Measurements from ENCODE around the gene LIM2.
A peak's percentile ranks its signal among the peaks of the same experiment; 100 is the strongest.

Gene LIM2

GRCh38 chr19:51402117-51402516 lies 14.3 kb upstream of the LIM2 start:
- TF ChIP-seq FOXP2 (optimal IDR thresholded peaks at IDR 0.05; ENCODE audit: borderline replicate concordance, extremely low read depth, extremely low read length, insufficient read depth) (no peak), REST (IDR thresholded peaks at IDR 0.05; ENCODE audit: insufficient read depth in 1 of 2, low read depth in 2 of 2, low read length in 2 of 2) (no peak), TAF1 (IDR thresholded peaks at IDR 0.05; ENCODE audit: borderline replicate concordance, insufficient read depth, low read length) (no peak), POLR2AphosphoS5 (IDR thresholded peaks at IDR 0.05; ENCODE audit: low read depth, low read length) (no peak), SIN3A (IDR thresholded peaks at IDR 0.05; ENCODE audit: borderline replicate concordance, insufficient read depth, low read length) (no peak)

- TF ChIP-seq FOXP2 (optimal IDR thresholded peaks at IDR 0.05; ENCODE audit: borderline replicate concordance, extremely low read depth, extremely low read length, insufficient read depth), result no peak
- no peak for TF ChIP-seq POLR2AphosphoS5 (IDR thresholded peaks at IDR 0.05; ENCODE audit: low read depth, low read length)
- no peak for TF ChIP-seq REST (IDR thresholded peaks at IDR 0.05; ENCODE audit: insufficient read depth in 1 of 2, low read depth in 2 of 2, low read length in 2 of 2)
- no peak for TF ChIP-seq TAF1 (IDR thresholded peaks at IDR 0.05; ENCODE audit: borderline replicate concordance, insufficient read depth, low read length)
- TF ChIP-seq SIN3A (IDR thresholded peaks at IDR 0.05; ENCODE audit: borderline replicate concordance, insufficient read depth, low read length), result no peak
Measured at GRCh38 chr19:51399231-51399630, 11.5 kb upstream of the LIM2 start.

- TF ChIP-seq FOXP2 (optimal IDR thresholded peaks at IDR 0.05; ENCODE audit: borderline replicate concordance, extremely low read depth, extremely low read length, insufficient read depth) (no peak), TAF1 (IDR thresholded peaks at IDR 0.05; ENCODE audit: borderline replicate concordance, insufficient read depth, low read length) (no peak)
Measured at GRCh38 chr19:51398096-51398704, 10.4 kb upstream of the LIM2 start.

GRCh38 chr19:51396175-51396574 lies 8.4 kb upstream of the LIM2 start:
- no peak for TF ChIP-seq TAF1 (IDR thresholded peaks at IDR 0.05; ENCODE audit: borderline replicate concordance, insufficient read depth, low read length)

GRCh38 chr19:51394050-51394836 lies 6.5 kb upstream of the LIM2 start:
- TF ChIP-seq SIN3A (IDR thresholded peaks at IDR 0.05; ENCODE audit: borderline replicate concordance, insufficient read depth, low read length), result no peak
- TF ChIP-seq POLR2AphosphoS5 (IDR thresholded peaks at IDR 0.05; ENCODE audit: low read depth, low read length), result peak; percentile 74; the same call in 1 of the 2 replicates
- no peak for TF ChIP-seq FOXP2 (optimal IDR thresholded peaks at IDR 0.05; ENCODE audit: borderline replicate concordance, extremely low read depth, extremely low read length, insufficient read depth)
- no peak for TF ChIP-seq TAF1 (IDR thresholded peaks at IDR 0.05; ENCODE audit: borderline replicate concordance, insufficient read depth, low read length)
- TF ChIP-seq REST (IDR thresholded peaks at IDR 0.05; ENCODE audit: insufficient read depth in 1 of 2, low read depth in 2 of 2, low read length in 2 of 2), result no peak

GRCh38 chr19:51392701-51393100 lies 4.9 kb upstream of the LIM2 start:
- no peak for TF ChIP-seq REST (IDR thresholded peaks at IDR 0.05; ENCODE audit: insufficient read depth in 1 of 2, low read depth in 2 of 2, low read length in 2 of 2)
- TF ChIP-seq SIN3A (IDR thresholded peaks at IDR 0.05; ENCODE audit: borderline replicate concordance, insufficient read depth, low read length), result no peak
- no peak for TF ChIP-seq FOXP2 (optimal IDR thresholded peaks at IDR 0.05; ENCODE audit: borderline replicate concordance, extremely low read depth, extremely low read length, insufficient read depth)
- no peak for TF ChIP-seq TAF1 (IDR thresholded peaks at IDR 0.05; ENCODE audit: borderline replicate concordance, insufficient read depth, low read length)
- no peak for TF ChIP-seq POLR2AphosphoS5 (IDR thresholded peaks at IDR 0.05; ENCODE audit: low read depth, low read length)
